B cell (primary cell): ENCODE results near the gene TBC1D17. TPM values are rescaled to one million over a fixed set of nuclear protein-coding genes. Genes with fewer than 3 reads are reported as not detected.

Experiments used
- ATAC-seq: fragments of 200-7000 bp; cut with Tn5 transposase; one replicate; pipeline ENCODE4 v1.10.0; 2021; ENCODE audit warnings: low read depth, mild to moderate bottlenecking, moderate number of reproducible peaks, moderate library complexity
- CTCF ChIA-PET: fragments of 350-600 bp; sonication (Branson Sonifier 250); formaldehyde crosslinking; loops from one replicate; lab custom pipeline; 2021; ENCODE audit warnings: antibody characterized with exemption, inconsistent platforms; lab: Charles Lee
- POLR2A ChIA-PET: fragments of 350-600 bp; sonication (Branson Sonifier 250); formaldehyde crosslinking; loops from one replicate; lab custom pipeline; 2021; ENCODE audit warnings: antibody characterized with exemption; lab: Charles Lee
- DNase-seq: peaks from one replicate; pipeline ENCODE4 v3.0.0; 2013
- H2AFZ ChIP-seq: 2 replicates; pipeline ENCODE4 v1.6.1; 2012; ENCODE audit warnings: mild to moderate bottlenecking, low read depth, low read length; ENCODE audit not compliant: insufficient read depth, poor library complexity, severe bottlenecking
- H3K27ac ChIP-seq, 2 donors: 1 replicate in 1 of 2; 2 replicates in 1 of 2; pipeline ENCODE4 v1.5.1; 2012 to 2013; ENCODE audit warnings: low read length in 2 of 2, mild to moderate bottlenecking in 2 of 2, moderate library complexity in 1 of 2
- H3K27me3 ChIP-seq, 4 experiments: fragments of 200-600 bp in 1 of 4; sonication (generic) in 1 of 4; replicated peaks in 1 of 4; 1 replicate in 2 of 4; 2 replicates in 2 of 4; pipeline versions ENCODE4 v1.6.1 to v1.7.0; 2013 to 2016; ENCODE audit warnings: low read length in 3 of 4, mild to moderate bottlenecking in 2 of 4, mixed read lengths in 1 of 4, moderate library complexity in 1 of 4; ENCODE audit not compliant: insufficient read depth in 4 of 4, control insufficient read depth in 3 of 4; ENCODE audit errors: control extremely low read depth in 1 of 4
- H3K36me3 ChIP-seq, 2 experiments: replicated peaks in 1 of 2; 1 replicate in 1 of 2; 2 replicates in 1 of 2; pipeline versions ENCODE4 v1.6.1 to v1.7.1; 2013; ENCODE audit warnings: low read length in 1 of 2; ENCODE audit not compliant: insufficient read depth in 2 of 2, control insufficient read depth in 1 of 2; ENCODE audit errors: control extremely low read depth in 1 of 2, extremely low read depth in 1 of 2
- H3K4me1 ChIP-seq, 2 donors: fragments of 200-600 bp in 1 of 2; sonication (generic) in 1 of 2; 1 replicate in 1 of 2; 2 replicates in 1 of 2; pipeline versions ENCODE4 v1.5.1 to v1.6.1; 2013 to 2017; ENCODE audit warnings: low read length in 2 of 2; ENCODE audit not compliant: control insufficient read depth in 2 of 2, insufficient read depth in 2 of 2
- H3K4me2 ChIP-seq: replicated peaks from 2 replicates; pipeline ENCODE3; 2012; ENCODE audit warnings: mild to moderate bottlenecking, low read depth, low read length; ENCODE audit not compliant: poor library complexity, severe bottlenecking
- H3K4me3 ChIP-seq, 5 experiments: fragments of 200-600 bp in 1 of 5; sonication (generic) in 1 of 5; 1 replicate in 3 of 5; 2 replicates in 2 of 5; pipeline versions ENCODE4 v1.5.1 to v1.7.0; 2011 to 2016; ENCODE audit warnings: low read length in 4 of 5, mild to moderate bottlenecking in 4 of 5, low read depth in 2 of 5, control low read depth in 1 of 5, moderate library complexity in 1 of 5; ENCODE audit not compliant: insufficient read depth in 1 of 5; ENCODE audit errors: control extremely low read depth in 1 of 5, extremely low read depth in 1 of 5
- H3K79me2 ChIP-seq: fragments of 200-600 bp; sonication (generic); one replicate; pipeline ENCODE4 v1.6.0; 2016; ENCODE audit warnings: low read length; ENCODE audit not compliant: control insufficient read depth, insufficient read depth
- H3K9ac ChIP-seq: fragments of 200-600 bp; sonication (generic); 2 replicates; pipeline ENCODE4 v1.6.1; 2017; ENCODE audit warnings: mild to moderate bottlenecking, low read length, moderate library complexity
- H3K9me3 ChIP-seq, 3 donors: one replicate each; pipeline versions ENCODE4 v1.6.1 to v1.7.1; 2013; ENCODE audit warnings: low read length in 2 of 3; ENCODE audit not compliant: control insufficient read depth in 2 of 3, insufficient read depth in 1 of 3; ENCODE audit errors: control extremely low read depth in 1 of 3
- H4K20me1 ChIP-seq: 2 replicates; pipeline ENCODE4 v1.6.0; 2012; ENCODE audit warnings: mild to moderate bottlenecking, low read length; ENCODE audit not compliant: insufficient read depth, control insufficient read depth, poor library complexity, severe bottlenecking
- H3K27ac Mint-ChIP-seq: one replicate; pipeline ENCODE4 v1.8.0; 2021; ENCODE audit warnings: mixed read lengths
- H3K27me3 Mint-ChIP-seq: one replicate; pipeline ENCODE4 v1.8.0; 2021; ENCODE audit warnings: mixed read lengths
- H3K4me1 Mint-ChIP-seq: one replicate; pipeline ENCODE4 v1.8.0; 2021; ENCODE audit warnings: mixed read lengths
- H3K4me3 Mint-ChIP-seq: one replicate; pipeline ENCODE4 v1.8.0; 2021; ENCODE audit warnings: mixed read lengths
- H3K9me3 Mint-ChIP-seq: one replicate; pipeline ENCODE4 v1.8.0; 2022; ENCODE audit warnings: mixed read lengths; ENCODE audit not compliant: insufficient read depth
- CTCF ChIP-seq: fragments of 200-600 bp; IDR thresholded peaks from one replicate; pipeline ENCODE4 v1.8.0; 2022; ENCODE audit warnings: antibody characterized with exemption, mild to moderate bottlenecking
- EZH2 ChIP-seq: IDR thresholded peaks from 2 replicates; pipeline ENCODE4 v1.6.1; 2012; ENCODE audit warnings: borderline replicate concordance, low read depth, mild to moderate bottlenecking, moderate library complexity, low read length; ENCODE audit not compliant: insufficient read depth, poor library complexity, severe bottlenecking
- WGBS: methylation state at CpG from one replicate; pipeline ENCODE4 v1.1.5; 2013; ENCODE audit warnings: missing lambda C conversion rate; ENCODE audit not compliant: insufficient coverage; 5-methylcytosine and 5-hydroxymethylcytosine counted together
- intact Hi-C: fragments of 100-400 bp; cut with micrococcal nuclease; formaldehyde crosslinking; loops from one replicate; pipeline ENCODE4 v1.10.0; 2022
- polyA plus RNA-seq: library from polyadenylated mRNA; depleted of rRNA; stranded (reverse); fragments of >200 nt; gene quantifications from 2 replicates; pipeline ENCODE4 v1.2.3, GENCODE V29; 2012
- total RNA-seq, 2 donors: library from RNA; stranded (reverse); fragments of 120-200 nt in 1 of 2; gene quantifications; 1 replicate in 1 of 2; 2 replicates in 1 of 2; pipeline versions ENCODE4 v1.2.3 to v1.2.4, GENCODE V29; 2013 to 2022

TBC1D17 gene
- total and polyA plus RNA-seq, 2 donors (not counting 1 experiment from before 2014, with no cell fraction given), result 85.7 to 98.7 TPM

DNA sequence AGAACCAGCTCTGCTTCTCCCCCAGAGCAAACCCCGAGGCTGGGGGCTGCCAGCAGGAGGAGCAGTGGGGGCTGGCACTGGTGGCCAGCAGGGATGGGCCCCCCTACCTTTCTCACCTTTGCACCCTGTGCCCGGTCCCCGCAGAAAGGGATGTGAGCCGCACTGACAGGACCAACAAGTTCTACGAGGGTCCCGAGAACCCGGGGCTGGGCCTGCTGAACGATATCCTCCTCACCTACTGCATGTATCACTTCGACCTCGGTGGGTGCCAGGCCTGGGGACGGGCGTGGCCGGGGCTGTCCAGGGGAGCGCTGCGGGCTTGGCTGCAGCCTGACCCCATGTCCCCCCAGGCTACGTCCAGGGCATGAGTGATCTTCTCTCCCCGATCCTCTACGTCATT, 6.6 kb downstream of the TBC1D17 start:
- no peak overlapping the region for H3K9ac ChIP-seq
- no peaks in the 10 kb centered on the region for H3K9me3 Mint-ChIP-seq
- no peak overlapping the region for H3K27ac Mint-ChIP-seq
- no peak overlapping the region for H3K4me3 Mint-ChIP-seq
- CTCF ChIA-PET, result no interaction called here
- WGBS, result 96% methylated on average over 17 of the region's 18 CpGs
- no peak overlapping the region for H2AFZ ChIP-seq
- no peaks in the 10 kb centered on the region for H3K27me3 Mint-ChIP-seq
- no peak for ATAC-seq
- H3K4me3 ChIP-seq, result no peak overlapping the region
- H3K79me2 ChIP-seq, result peaks cover 4% of the 10 kb centered on the region
- H3K4me1 ChIP-seq, result peaks cover 0 to under 1% of the 10 kb centered on the region in 2 donors
- no peak for DNase-seq
- peaks cover 2% of the 10 kb centered on the region for H3K4me1 Mint-ChIP-seq
- TF ChIP-seq EZH2 (no peak), CTCF (no peak)
- no peaks in the 10 kb centered on the region for H3K9me3 ChIP-seq
- POLR2A ChIA-PET, result no interaction called here
- no peak overlapping the region for H3K27ac ChIP-seq
- intact Hi-C loops, result no loop called here
- no peaks in the 10 kb centered on the region for H3K27me3 ChIP-seq
- H4K20me1 ChIP-seq, result peaks cover 43% of the 10 kb centered on the region
- H3K36me3 ChIP-seq, result peaks cover 0 to 56% of the 10 kb centered on the region in 2 experiments
- H3K4me2 ChIP-seq, result no peak overlapping the region

DNA sequence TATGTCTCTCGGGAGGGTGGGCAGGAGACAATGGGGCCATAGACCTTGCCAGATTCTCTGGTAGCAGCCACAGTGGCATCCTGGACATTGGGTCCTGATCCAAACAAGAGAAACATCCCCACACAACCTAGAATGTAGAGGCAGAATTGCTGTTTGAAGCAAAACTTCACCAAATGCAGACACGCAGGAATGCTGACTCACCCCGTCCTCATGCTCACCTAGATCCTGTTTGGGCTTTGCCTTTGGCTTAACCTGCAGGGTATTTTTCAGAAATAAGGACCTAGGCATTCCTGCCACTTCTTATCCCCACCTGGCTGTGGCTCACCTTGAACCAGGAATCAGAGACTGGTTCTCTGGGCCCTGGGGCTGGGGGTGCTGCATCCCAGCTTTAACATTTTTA, 7.3 kb downstream of the TBC1D17 start:
- Histone ChIP-seq H3K9me3 (peaks cover 0 to 5% (median 0%) of the 10 kb centered on the region in 3 donors), H3K9ac (no peak overlapping the region), H4K20me1 (peaks cover 44% of the 10 kb centered on the region), H3K4me2 (no peak overlapping the region), H2AFZ (no peak overlapping the region), H3K36me3 (peaks cover 0 to 51% of the 10 kb centered on the region in 2 experiments), H3K79me2 (no peaks in the 10 kb centered on the region), H3K27me3 (no peaks in the 10 kb centered on the region), H3K4me1 (peaks cover 2 to 4% of the 10 kb centered on the region in 2 donors), H3K27ac (no peak overlapping the region), H3K4me3 (no peak overlapping the region)
- TF ChIP-seq CTCF (no peak), EZH2 (no peak)
- ChIA-PET CTCF (interaction anchor here (0.7 kb wide), 1 partner anchor 221 kb away, joined by 3 read pairs; no protein-coding TSS in a partner anchor), POLR2A (no interaction called here)
- Mint-ChIP-seq H3K9me3 (no peaks in the 10 kb centered on the region), H3K4me1 (peaks cover 5% of the 10 kb centered on the region), H3K27ac (no peak overlapping the region), H3K4me3 (no peak overlapping the region), H3K27me3 (no peaks in the 10 kb centered on the region)
- intact Hi-C loops, result no loop called here
- 97% methylated on average over 2 of the region's 3 CpGs for WGBS
- no peak for ATAC-seq
- DNase-seq, result no peak
